WTC11 (cell line): ENCODE measurements around the gene ASTN1. TPM values are rescaled to one million over a fixed set of nuclear protein-coding genes. Genes with fewer than 3 reads are reported as not detected.

ENCODE experiments used
- ATAC-seq: fragments of 200-7000 bp; cut with Tn5 transposase; 2 replicates; pipeline ENCODE4 v1.10.0; 2021; ENCODE audit warnings: mild to moderate bottlenecking, moderate library complexity
- CTCF ChIA-PET: fragments of 300-600 bp; sonication (Branson Sonifier 250); formaldehyde crosslinking; loops from one replicate; lab custom pipeline; 2021; ENCODE audit warnings: antibody characterized with exemption; lab: Charles Lee
- POLR2A ChIA-PET: fragments of 350-600 bp; sonication (Branson Sonifier 250); formaldehyde crosslinking; loops from one replicate; lab custom pipeline; 2021; ENCODE audit warnings: antibody characterized with exemption; lab: Charles Lee
- DNase-seq: peaks from one replicate; pipeline ENCODE4 v3.0.0; 2021; ENCODE audit warnings: low spot score
- H3K27ac Mint-ChIP-seq: 2 replicates; pipeline ENCODE4 v1.8.0; 2021; ENCODE audit warnings: mixed read lengths
- H3K27me3 Mint-ChIP-seq: 2 replicates; pipeline ENCODE4 v1.8.0; 2021; ENCODE audit warnings: low read depth, mild to moderate bottlenecking, moderate library complexity, mixed read lengths
- H3K36me3 Mint-ChIP-seq: 2 replicates; pipeline ENCODE4 v1.8.0; 2021; ENCODE audit warnings: mixed read lengths
- H3K4me1 Mint-ChIP-seq: 2 replicates; pipeline ENCODE4 v1.8.0; 2022; ENCODE audit warnings: mixed read lengths
- H3K4me3 Mint-ChIP-seq: 2 replicates; pipeline ENCODE4 v1.8.0; 2021; ENCODE audit warnings: mild to moderate bottlenecking, moderate library complexity, mixed read lengths
- H3K9me3 Mint-ChIP-seq: 2 replicates; pipeline ENCODE4 v1.8.0; 2021; ENCODE audit warnings: mixed read lengths
- ATF1 ChIP-seq: sonication (generic); formaldehyde crosslinking; IDR thresholded peaks from 2 replicates; pipeline ENCODE4 v1.8.1; 2023; ENCODE audit warnings: mild to moderate bottlenecking, moderate library complexity, missing genetic modification reagents
- CDX4 ChIP-seq: fragments of 250-450 bp; sonication (Bioruptor Pico); IDR thresholded peaks from 2 replicates; pipeline ENCODE4 v1.9.0; 2021; ENCODE audit warnings: moderate library complexity, mild to moderate bottlenecking, inconsistent platforms, borderline replicate concordance
- ELF4 ChIP-seq: sonication (generic); formaldehyde crosslinking; IDR thresholded peaks from 2 replicates; pipeline ENCODE4 v1.8.1; 2022; ENCODE audit warnings: low read depth, mild to moderate bottlenecking, moderate library complexity, missing genetic modification reagents
- ESRRA ChIP-seq: sonication (generic); formaldehyde crosslinking; IDR thresholded peaks from 2 replicates; pipeline ENCODE4 v1.8.1; 2022; ENCODE audit warnings: mild to moderate bottlenecking, missing genetic modification reagents, borderline replicate concordance
- FOXP4 ChIP-seq: sonication (generic); formaldehyde crosslinking; IDR thresholded peaks from 2 replicates; pipeline ENCODE4 v1.8.0; 2022; ENCODE audit warnings: mild to moderate bottlenecking, missing genetic modification reagents
- GABPB1 ChIP-seq: sonication (generic); formaldehyde crosslinking; IDR thresholded peaks from 2 replicates; pipeline ENCODE4 v1.8.1; 2023; ENCODE audit warnings: mild to moderate bottlenecking, missing genetic modification reagents
- GRHL2 ChIP-seq: fragments of 250-450 bp; sonication (Bioruptor Pico); IDR thresholded peaks from 2 replicates; pipeline ENCODE4 v1.8.0; 2022; ENCODE audit warnings: mild to moderate bottlenecking, moderate library complexity; ENCODE audit not compliant: insufficient replicate concordance, severe bottlenecking
- HMGA2 ChIP-seq: fragments of 250-450 bp; sonication (Bioruptor Pico); IDR thresholded peaks from 2 replicates; pipeline ENCODE4 v1.4.0; 2021; ENCODE audit warnings: mild to moderate bottlenecking, moderate library complexity
- JAZF1 ChIP-seq: fragments of 250-450 bp; sonication (Bioruptor Pico); IDR thresholded peaks from 2 replicates; pipeline ENCODE4 v1.9.0; 2021; ENCODE audit warnings: moderate library complexity, mild to moderate bottlenecking, inconsistent platforms
- JUN ChIP-seq: sonication (generic); formaldehyde crosslinking; IDR thresholded peaks from 2 replicates; pipeline ENCODE4 v1.8.0; 2023; ENCODE audit warnings: mild to moderate bottlenecking, missing genetic modification reagents
- MXD4 ChIP-seq: fragments of 250-450 bp; sonication (Bioruptor Pico); IDR thresholded peaks from 2 replicates; pipeline ENCODE4 v1.8.0; 2021; ENCODE audit warnings: mild to moderate bottlenecking, moderate library complexity, borderline replicate concordance
- MYBL2 ChIP-seq: sonication (generic); formaldehyde crosslinking; IDR thresholded peaks from 2 replicates; pipeline ENCODE4 v1.8.1; 2023; ENCODE audit warnings: mild to moderate bottlenecking, moderate library complexity, missing genetic modification reagents
- NFATC4 ChIP-seq: fragments of 250-450 bp; sonication (Bioruptor Pico); IDR thresholded peaks from 2 replicates; pipeline ENCODE4 v1.9.0; 2021; ENCODE audit warnings: mild to moderate bottlenecking
- SMAD3 ChIP-seq: sonication (generic); formaldehyde crosslinking; IDR thresholded peaks from 2 replicates; pipeline ENCODE4 v1.8.0; 2022; ENCODE audit warnings: missing genetic modification reagents, mild to moderate bottlenecking, borderline replicate concordance
- USF2 ChIP-seq: sonication (generic); formaldehyde crosslinking; IDR thresholded peaks from 2 replicates; pipeline ENCODE4 v1.8.1; 2023; ENCODE audit warnings: mild to moderate bottlenecking, missing genetic modification reagents, moderate library complexity
- ZNF232 ChIP-seq: sonication (generic); formaldehyde crosslinking; IDR thresholded peaks from 2 replicates; pipeline ENCODE4 v1.8.0; 2022; ENCODE audit warnings: mild to moderate bottlenecking, missing genetic modification reagents
- ZNF263 ChIP-seq: sonication (generic); formaldehyde crosslinking; IDR thresholded peaks from 2 replicates; pipeline ENCODE4 v1.8.1; 2022; ENCODE audit warnings: low read depth, mild to moderate bottlenecking, moderate library complexity, missing genetic modification reagents
- total RNA-seq: library from RNA; stranded (reverse); gene quantifications from 3 replicates; pipeline ENCODE4 v1.2.3, GENCODE V29; 2021
- TF ChIP-seq, protein P1 (sequence below): sonication (generic); formaldehyde crosslinking; IDR thresholded peaks from 2 replicates; pipeline ENCODE4 v1.8.0; 2022; ENCODE audit warnings: mild to moderate bottlenecking, missing genetic modification reagents
- TF ChIP-seq, protein P2 (sequence below): sonication (generic); formaldehyde crosslinking; IDR thresholded peaks from 2 replicates; pipeline ENCODE4 v1.8.1; 2022; ENCODE audit warnings: mild to moderate bottlenecking, missing genetic modification reagents, moderate library complexity, borderline replicate concordance
- TF ChIP-seq, protein P3 (sequence below): fragments of 250-450 bp; sonication (Bioruptor Pico); IDR thresholded peaks from 2 replicates; pipeline ENCODE4 v1.9.0; 2021; ENCODE audit warnings: mild to moderate bottlenecking
- TF ChIP-seq, protein P4 (sequence below): sonication (generic); formaldehyde crosslinking; conservative IDR thresholded peaks from 2 replicates; pipeline ENCODE4 v1.8.1; 2023; ENCODE audit warnings: mild to moderate bottlenecking, low read depth, missing genetic modification reagents, moderate library complexity
- TF ChIP-seq, protein P5 (sequence below): sonication (generic); formaldehyde crosslinking; IDR thresholded peaks from 2 replicates; pipeline ENCODE4 v1.8.1; 2022; ENCODE audit warnings: low read depth, missing genetic modification reagents, borderline replicate concordance

ASTN1 gene
- total RNA-seq, 1 experiment from 2014 or later, result 3.4 TPM

DNA sequence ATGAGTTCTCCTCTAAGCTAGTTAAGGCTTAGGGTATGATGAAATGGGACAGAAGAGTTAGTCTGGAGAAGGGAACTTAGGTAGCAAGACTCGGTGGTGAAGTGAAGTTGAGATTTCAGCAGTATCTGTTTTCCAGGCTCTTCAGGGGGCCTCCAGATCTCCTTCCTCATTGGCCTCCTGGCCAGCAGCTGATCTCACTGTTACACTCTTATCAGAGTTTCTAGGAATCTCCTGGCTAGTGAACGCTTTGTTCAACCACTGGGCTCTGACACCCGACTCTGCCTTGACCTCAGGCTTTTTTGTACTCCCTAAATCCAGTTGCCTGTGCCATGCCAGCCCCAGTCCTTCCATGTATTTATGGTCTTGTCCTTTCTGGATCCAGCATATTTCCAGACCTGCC is 311.0 kb downstream of the ASTN1 start:
- H3K4me1 Mint-ChIP-seq, result no peaks in the 10 kb centered on the region
- no peaks in the 10 kb centered on the region for H3K36me3 Mint-ChIP-seq
- H3K4me3 Mint-ChIP-seq, result no peak overlapping the region
- ChIA-PET POLR2A (no interaction called here), CTCF (no interaction called here)
- ATAC-seq (no peak), DNase-seq (no peak)
- H3K27ac Mint-ChIP-seq, result no peak overlapping the region
- H3K9me3 Mint-ChIP-seq, result no peaks in the 10 kb centered on the region
- TF ChIP-seq NFATC4 (CRISPR knock-in tag), result no peak
- no peak for TF ChIP-seq JAZF1 (CRISPR knock-in tag)
- TF ChIP-seq, protein P1, sequence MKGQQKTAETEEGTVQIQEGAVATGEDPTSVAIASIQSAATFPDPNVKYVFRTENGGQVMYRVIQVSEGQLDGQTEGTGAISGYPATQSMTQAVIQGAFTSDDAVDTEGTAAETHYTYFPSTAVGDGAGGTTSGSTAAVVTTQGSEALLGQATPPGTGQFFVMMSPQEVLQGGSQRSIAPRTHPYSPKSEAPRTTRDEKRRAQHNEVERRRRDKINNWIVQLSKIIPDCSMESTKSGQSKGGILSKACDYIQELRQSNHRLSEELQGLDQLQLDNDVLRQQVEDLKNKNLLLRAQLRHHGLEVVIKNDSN (CRISPR knock-in tag), result no peak
- TF ChIP-seq USF2, result no peak
- TF ChIP-seq ATF1, result no peak
- TF ChIP-seq, protein P2, sequence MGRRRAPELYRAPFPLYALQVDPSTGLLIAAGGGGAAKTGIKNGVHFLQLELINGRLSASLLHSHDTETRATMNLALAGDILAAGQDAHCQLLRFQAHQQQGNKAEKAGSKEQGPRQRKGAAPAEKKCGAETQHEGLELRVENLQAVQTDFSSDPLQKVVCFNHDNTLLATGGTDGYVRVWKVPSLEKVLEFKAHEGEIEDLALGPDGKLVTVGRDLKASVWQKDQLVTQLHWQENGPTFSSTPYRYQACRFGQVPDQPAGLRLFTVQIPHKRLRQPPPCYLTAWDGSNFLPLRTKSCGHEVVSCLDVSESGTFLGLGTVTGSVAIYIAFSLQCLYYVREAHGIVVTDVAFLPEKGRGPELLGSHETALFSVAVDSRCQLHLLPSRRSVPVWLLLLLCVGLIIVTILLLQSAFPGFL (CRISPR knock-in tag), result no peak
- TF ChIP-seq SMAD3 (CRISPR knock-in tag), result no peak
- no peak for TF ChIP-seq CDX4 (CRISPR knock-in tag)
- no peak for TF ChIP-seq JUN
- TF ChIP-seq GRHL2, result no peak
- TF ChIP-seq, protein P3, sequence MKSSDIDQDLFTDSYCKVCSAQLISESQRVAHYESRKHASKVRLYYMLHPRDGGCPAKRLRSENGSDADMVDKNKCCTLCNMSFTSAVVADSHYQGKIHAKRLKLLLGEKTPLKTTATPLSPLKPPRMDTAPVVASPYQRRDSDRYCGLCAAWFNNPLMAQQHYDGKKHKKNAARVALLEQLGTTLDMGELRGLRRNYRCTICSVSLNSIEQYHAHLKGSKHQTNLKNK (CRISPR knock-in tag), result no peak
- no peaks in the 10 kb centered on the region; the same call in 1 of the 2 replicates for H3K27me3 Mint-ChIP-seq

GRCh38 chr1:176852124-176852523 is 312.4 kb downstream of the ASTN1 start:
- ATAC-seq (no peak), DNase-seq (no peak)
- Mint-ChIP-seq H3K27me3 (no peaks in the 10 kb centered on the region; the same call in 1 of the 2 replicates), H3K4me3 (no peak overlapping the region), H3K9me3 (no peaks in the 10 kb centered on the region), H3K36me3 (no peaks in the 10 kb centered on the region), H3K4me1 (no peaks in the 10 kb centered on the region), H3K27ac (no peak overlapping the region)
- TF ChIP-seq ESRRA (CRISPR knock-in tag) (no peak), ZNF263 (CRISPR knock-in tag) (no peak), FOXP4 (CRISPR knock-in tag) (no peak), JUN (no peak), HMGA2 (CRISPR knock-in tag) (no peak), MYBL2 (CRISPR knock-in tag) (no peak), GABPB1 (CRISPR knock-in tag) (no peak), ZNF232 (CRISPR knock-in tag) (no peak), ELF4 (CRISPR knock-in tag) (no peak), MXD4 (CRISPR knock-in tag) (no peak)
- TF ChIP-seq, protein P1 (CRISPR knock-in tag), result no peak
- TF ChIP-seq, protein P4, sequence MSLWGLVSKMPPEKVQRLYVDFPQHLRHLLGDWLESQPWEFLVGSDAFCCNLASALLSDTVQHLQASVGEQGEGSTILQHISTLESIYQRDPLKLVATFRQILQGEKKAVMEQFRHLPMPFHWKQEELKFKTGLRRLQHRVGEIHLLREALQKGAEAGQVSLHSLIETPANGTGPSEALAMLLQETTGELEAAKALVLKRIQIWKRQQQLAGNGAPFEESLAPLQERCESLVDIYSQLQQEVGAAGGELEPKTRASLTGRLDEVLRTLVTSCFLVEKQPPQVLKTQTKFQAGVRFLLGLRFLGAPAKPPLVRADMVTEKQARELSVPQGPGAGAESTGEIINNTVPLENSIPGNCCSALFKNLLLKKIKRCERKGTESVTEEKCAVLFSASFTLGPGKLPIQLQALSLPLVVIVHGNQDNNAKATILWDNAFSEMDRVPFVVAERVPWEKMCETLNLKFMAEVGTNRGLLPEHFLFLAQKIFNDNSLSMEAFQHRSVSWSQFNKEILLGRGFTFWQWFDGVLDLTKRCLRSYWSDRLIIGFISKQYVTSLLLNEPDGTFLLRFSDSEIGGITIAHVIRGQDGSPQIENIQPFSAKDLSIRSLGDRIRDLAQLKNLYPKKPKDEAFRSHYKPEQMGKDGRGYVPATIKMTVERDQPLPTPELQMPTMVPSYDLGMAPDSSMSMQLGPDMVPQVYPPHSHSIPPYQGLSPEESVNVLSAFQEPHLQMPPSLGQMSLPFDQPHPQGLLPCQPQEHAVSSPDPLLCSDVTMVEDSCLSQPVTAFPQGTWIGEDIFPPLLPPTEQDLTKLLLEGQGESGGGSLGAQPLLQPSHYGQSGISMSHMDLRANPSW (CRISPR knock-in tag), result no peak
- TF ChIP-seq, protein P5, sequence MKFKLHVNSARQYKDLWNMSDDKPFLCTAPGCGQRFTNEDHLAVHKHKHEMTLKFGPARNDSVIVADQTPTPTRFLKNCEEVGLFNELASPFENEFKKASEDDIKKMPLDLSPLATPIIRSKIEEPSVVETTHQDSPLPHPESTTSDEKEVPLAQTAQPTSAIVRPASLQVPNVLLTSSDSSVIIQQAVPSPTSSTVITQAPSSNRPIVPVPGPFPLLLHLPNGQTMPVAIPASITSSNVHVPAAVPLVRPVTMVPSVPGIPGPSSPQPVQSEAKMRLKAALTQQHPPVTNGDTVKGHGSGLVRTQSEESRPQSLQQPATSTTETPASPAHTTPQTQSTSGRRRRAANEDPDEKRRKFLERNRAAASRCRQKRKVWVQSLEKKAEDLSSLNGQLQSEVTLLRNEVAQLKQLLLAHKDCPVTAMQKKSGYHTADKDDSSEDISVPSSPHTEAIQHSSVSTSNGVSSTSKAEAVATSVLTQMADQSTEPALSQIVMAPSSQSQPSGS, result no peak
- ChIA-PET CTCF (no interaction called here), POLR2A (no interaction called here)
